Measurements from ENCODE around the gene TMC1. TPM values are rescaled to one million over a fixed set of nuclear protein-coding genes. Genes with fewer than 3 reads are reported as not detected.

TMC1 gene
- total RNA-seq, 4 donors from 2014 or later, result not detected

DNA sequence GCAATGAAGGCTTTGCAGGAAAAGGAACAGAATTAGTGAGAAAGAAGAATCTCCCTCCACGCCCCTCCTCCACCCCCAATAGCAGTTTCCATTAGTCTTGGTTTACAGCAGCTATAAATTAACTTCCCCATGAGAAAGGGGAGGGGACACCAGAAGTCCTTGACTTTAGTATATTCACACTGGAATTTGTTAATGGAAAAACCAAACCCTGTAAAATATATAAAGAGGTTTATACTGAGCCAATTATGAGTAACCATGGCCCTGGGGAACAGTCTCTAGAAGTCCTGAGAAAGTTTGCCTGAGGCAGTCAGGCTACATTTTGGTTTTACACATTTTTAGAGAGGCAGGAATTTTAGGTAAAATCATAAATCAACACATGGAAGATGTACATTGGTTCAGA lies 342.9 kb downstream of the TMC1 start:
- no peak overlapping the region for H3K27ac ChIP-seq
- no peaks in the 10 kb centered on the region for H3K9me3 ChIP-seq
- H3K4me3 ChIP-seq, result no peak overlapping the region
- WGBS, result 87% methylated on average over 1 of the region's 1 CpG
- no peaks in the 10 kb centered on the region for H3K27me3 ChIP-seq
- H3K4me1 ChIP-seq, result no peaks in the 10 kb centered on the region
- DNase-seq (ENCODE audit: low spot score in 2 of 2), result no peak
- no peaks in the 10 kb centered on the region for H3K36me3 ChIP-seq
- TF ChIP-seq EP300 (IDR thresholded peaks at IDR 0.05) (no peak), POLR2AphosphoS5 (IDR thresholded peaks at IDR 0.05) (no peak), POLR2A (IDR thresholded peaks at IDR 0.05) (no peak)
- TF ChIP-seq, protein P1, sequence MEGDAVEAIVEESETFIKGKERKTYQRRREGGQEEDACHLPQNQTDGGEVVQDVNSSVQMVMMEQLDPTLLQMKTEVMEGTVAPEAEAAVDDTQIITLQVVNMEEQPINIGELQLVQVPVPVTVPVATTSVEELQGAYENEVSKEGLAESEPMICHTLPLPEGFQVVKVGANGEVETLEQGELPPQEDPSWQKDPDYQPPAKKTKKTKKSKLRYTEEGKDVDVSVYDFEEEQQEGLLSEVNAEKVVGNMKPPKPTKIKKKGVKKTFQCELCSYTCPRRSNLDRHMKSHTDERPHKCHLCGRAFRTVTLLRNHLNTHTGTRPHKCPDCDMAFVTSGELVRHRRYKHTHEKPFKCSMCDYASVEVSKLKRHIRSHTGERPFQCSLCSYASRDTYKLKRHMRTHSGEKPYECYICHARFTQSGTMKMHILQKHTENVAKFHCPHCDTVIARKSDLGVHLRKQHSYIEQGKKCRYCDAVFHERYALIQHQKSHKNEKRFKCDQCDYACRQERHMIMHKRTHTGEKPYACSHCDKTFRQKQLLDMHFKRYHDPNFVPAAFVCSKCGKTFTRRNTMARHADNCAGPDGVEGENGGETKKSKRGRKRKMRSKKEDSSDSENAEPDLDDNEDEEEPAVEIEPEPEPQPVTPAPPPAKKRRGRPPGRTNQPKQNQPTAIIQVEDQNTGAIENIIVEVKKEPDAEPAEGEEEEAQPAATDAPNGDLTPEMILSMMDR (IDR thresholded peaks at IDR 0.05), result no peak

DNA sequence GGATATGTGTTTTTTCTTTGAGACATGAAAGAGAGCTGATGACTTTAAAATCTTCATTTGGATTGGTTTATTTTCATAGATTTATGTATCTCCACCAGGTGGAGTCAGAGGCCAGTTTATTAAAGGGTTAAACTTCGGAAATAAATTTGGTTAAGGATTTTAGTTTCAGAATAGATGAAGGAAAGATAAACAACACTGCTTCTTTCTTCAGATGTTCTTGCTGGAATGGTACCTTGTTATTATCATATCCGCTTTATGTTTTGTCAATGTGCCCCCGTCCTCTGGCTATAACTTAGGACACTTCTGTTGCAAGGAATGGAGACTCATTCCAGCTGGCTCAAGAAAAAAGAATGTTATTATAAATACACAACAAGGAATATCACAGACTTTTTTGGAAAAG lies 350.3 kb downstream of the TMC1 start:
- H3K27ac ChIP-seq, result no peak overlapping the region
- DNase-seq (ENCODE audit: low spot score in 2 of 2), result no peak
- H3K4me1 ChIP-seq, result peaks cover 17% of the 10 kb centered on the region
- 28% methylated on average over 3 of the region's 3 CpGs for WGBS
- TF ChIP-seq, protein P1 (IDR thresholded peaks at IDR 0.05), result peak in 1 of 2 donors; percentile 14
- TF ChIP-seq EP300 (IDR thresholded peaks at IDR 0.05), result no peak
- H3K4me3 ChIP-seq, result no peak overlapping the region
- no peaks in the 10 kb centered on the region for H3K36me3 ChIP-seq
- H3K9me3 ChIP-seq, result no peaks in the 10 kb centered on the region
- no peaks in the 10 kb centered on the region for H3K27me3 ChIP-seq

DNA sequence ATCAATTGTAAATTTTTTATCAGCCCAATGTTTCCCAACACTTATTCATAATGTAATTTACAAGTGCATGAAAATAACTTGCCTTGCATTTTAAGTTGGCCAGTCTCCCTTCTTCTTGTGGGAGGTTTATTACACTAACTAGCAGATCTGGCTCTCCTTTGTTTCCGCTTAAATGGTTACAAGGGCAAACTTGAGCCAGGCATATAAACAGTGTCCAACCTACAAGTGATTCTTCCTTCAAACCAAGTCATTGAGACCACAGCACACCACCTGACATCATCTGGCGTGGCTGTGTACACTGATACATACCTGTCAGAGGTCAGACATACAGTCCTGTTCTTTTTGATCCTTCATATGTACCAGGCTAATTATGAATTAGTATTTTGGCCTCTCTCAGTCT lies 351.3 kb downstream of the TMC1 start:
- H3K4me1 ChIP-seq, result peaks cover 17% of the 10 kb centered on the region
- TF ChIP-seq POLR2AphosphoS5 (IDR thresholded peaks at IDR 0.05) (no peak), POLR2A (IDR thresholded peaks at IDR 0.05) (no peak), EP300 (IDR thresholded peaks at IDR 0.05) (no peak)
- TF ChIP-seq, protein P1 (IDR thresholded peaks at IDR 0.05), result no peak
- H3K27me3 ChIP-seq, result no peaks in the 10 kb centered on the region
- DNase-seq (ENCODE audit: low spot score in 2 of 2), result no peak
- no peaks in the 10 kb centered on the region for H3K9me3 ChIP-seq
- WGBS, result 76% methylated on average over 2 of the region's 2 CpGs
- H3K4me3 ChIP-seq, result no peak overlapping the region
- no peaks in the 10 kb centered on the region for H3K36me3 ChIP-seq
- H3K27ac ChIP-seq, result no peak overlapping the region

DNA sequence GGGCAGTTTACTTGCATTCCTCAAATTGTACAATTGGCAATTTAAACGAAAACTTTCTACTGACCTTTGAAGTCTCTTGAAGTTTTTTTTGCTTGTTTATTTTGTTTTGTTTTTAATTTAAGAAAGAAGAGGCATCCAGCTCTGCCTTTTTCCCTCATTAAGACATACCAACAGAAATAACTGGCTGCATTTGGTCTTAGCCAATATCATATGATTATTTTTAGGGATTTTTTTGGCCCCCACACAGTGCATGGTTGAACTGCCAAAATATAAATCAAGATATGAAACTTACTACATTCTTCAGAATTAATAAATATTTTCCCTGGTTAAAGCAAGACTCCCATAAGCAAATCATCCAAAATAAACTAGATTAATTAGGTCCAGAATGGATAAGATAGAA lies 352.0 kb downstream of the TMC1 start:
- DNase-seq (ENCODE audit: low spot score in 2 of 2), result no peak
- Histone ChIP-seq H3K4me1 (peaks cover 17% of the 10 kb centered on the region), H3K9me3 (no peaks in the 10 kb centered on the region), H3K4me3 (no peak overlapping the region), H3K27me3 (no peaks in the 10 kb centered on the region), H3K27ac (no peak overlapping the region), H3K36me3 (no peaks in the 10 kb centered on the region)
- TF ChIP-seq POLR2A (IDR thresholded peaks at IDR 0.05) (no peak), EP300 (IDR thresholded peaks at IDR 0.05) (no peak), POLR2AphosphoS5 (IDR thresholded peaks at IDR 0.05) (no peak)
- TF ChIP-seq, protein P1 (IDR thresholded peaks at IDR 0.05), result no peak
- WGBS, result 55% methylated on average over 1 of the region's 1 CpG

DNA sequence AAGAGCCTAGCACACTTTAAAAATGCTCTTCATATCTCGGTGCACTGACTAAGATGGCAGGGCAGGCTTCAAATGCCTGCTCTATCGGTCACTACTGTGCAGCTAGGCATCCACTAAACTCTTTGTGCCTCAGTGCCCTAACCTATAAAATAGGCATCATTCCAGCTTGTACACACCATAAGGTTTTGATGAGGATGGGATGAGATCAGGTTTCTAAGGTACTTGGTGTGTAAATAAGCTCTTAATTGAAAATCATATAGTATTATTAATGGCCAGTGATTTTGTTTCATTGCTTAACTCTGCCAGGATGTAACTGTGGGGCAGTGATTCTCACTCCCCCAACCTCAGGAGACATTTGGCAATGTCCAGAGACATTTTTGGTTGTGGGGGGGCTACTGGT lies 352.9 kb downstream of the TMC1 start:
- Histone ChIP-seq H3K36me3 (no peaks in the 10 kb centered on the region), H3K27me3 (no peaks in the 10 kb centered on the region), H3K4me3 (no peak overlapping the region), H3K27ac (no peak overlapping the region), H3K9me3 (no peaks in the 10 kb centered on the region), H3K4me1 (peaks cover 17% of the 10 kb centered on the region)
- TF ChIP-seq, protein P1 (IDR thresholded peaks at IDR 0.05), result no peak
- TF ChIP-seq EP300 (IDR thresholded peaks at IDR 0.05) (no peak), POLR2AphosphoS5 (IDR thresholded peaks at IDR 0.05) (no peak), POLR2A (IDR thresholded peaks at IDR 0.05) (no peak)
- DNase-seq (ENCODE audit: low spot score in 2 of 2), result no peak
- WGBS, result 100% methylated on average over 2 of the region's 2 CpGs

All from suprapubic skin (tissue), 4 donors.